GM13976 (cell line): ENCODE measurements around the gene C11orf58.

Experiments
- DNase-seq: peaks from one replicate; pipeline ENCODE4 v3.0.0; 2012; ENCODE audit warnings: low spot score
- in situ Hi-C: fragments of 300-500 bp; cut with MboI; formaldehyde crosslinking; loops from one replicate; pipeline ENCODE4 v1.12.0; 2022; ENCODE audit warnings: low sequenced_read_pairs, mixed read lengths, inconsistent platforms; ENCODE audit not compliant: unreplicated experiment
- TF ChIP-seq, protein P1 (sequence below): IDR thresholded peaks from 2 replicates; pipeline ENCODE4 v1.5.1; 2012; ENCODE audit warnings: borderline replicate concordance, mild to moderate bottlenecking; ENCODE audit not compliant: insufficient read depth; ENCODE audit errors: extremely low read depth, missing control alignments, control extremely low read depth

C11orf58 gene

DNA sequence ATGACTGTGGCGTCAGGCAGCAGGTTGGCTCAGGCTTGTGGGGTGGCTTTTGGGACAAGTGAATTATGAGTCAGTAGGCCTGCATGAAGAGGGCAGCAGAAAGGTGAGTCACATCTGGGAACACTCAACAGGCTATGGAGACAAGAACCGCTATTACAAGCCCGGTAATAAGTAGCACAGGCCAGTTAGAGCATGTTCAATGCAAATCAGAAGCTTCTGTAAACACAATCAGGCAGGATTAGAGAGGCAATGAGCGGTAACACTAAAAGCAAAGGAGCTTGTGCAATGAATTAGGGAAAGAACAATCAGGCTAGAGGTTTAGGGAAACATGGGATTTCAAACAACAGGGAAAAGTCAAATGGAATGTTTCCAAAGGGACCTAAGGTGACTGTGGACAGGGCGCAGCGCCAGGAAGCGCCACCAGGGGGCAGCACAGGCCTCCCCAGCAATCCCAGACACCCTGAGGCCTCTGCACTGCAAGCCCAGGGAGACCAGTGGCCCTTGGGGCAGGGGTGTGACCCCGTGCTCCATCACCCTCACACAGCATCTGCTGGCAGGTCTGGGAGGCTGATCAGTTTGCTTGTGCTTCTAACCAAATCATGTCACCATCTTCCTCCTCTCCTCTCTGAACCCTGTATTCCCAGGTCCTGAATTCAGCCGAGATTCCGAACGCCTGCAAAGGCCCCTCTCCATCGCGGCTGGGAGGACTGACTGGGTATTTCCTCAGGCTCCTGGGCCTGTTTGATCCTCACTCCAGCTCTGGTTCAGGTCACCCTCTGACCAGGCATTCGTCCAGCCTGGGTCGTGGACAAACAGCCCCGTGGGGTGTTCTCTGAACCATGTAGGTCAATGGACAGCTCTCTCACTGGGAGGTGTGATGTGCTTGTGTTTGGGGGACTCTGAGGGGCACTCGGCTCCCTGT lies 50.0 kb downstream of the C11orf58 start:
- peak; percentile 82 for DNase-seq
- TF ChIP-seq, protein P1, sequence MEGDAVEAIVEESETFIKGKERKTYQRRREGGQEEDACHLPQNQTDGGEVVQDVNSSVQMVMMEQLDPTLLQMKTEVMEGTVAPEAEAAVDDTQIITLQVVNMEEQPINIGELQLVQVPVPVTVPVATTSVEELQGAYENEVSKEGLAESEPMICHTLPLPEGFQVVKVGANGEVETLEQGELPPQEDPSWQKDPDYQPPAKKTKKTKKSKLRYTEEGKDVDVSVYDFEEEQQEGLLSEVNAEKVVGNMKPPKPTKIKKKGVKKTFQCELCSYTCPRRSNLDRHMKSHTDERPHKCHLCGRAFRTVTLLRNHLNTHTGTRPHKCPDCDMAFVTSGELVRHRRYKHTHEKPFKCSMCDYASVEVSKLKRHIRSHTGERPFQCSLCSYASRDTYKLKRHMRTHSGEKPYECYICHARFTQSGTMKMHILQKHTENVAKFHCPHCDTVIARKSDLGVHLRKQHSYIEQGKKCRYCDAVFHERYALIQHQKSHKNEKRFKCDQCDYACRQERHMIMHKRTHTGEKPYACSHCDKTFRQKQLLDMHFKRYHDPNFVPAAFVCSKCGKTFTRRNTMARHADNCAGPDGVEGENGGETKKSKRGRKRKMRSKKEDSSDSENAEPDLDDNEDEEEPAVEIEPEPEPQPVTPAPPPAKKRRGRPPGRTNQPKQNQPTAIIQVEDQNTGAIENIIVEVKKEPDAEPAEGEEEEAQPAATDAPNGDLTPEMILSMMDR = peak; percentile 94
- in situ Hi-C loops = loop anchor here (10.0 kb wide), 1 partner anchor 276 kb away; no protein-coding TSS in a partner anchor

DNA sequence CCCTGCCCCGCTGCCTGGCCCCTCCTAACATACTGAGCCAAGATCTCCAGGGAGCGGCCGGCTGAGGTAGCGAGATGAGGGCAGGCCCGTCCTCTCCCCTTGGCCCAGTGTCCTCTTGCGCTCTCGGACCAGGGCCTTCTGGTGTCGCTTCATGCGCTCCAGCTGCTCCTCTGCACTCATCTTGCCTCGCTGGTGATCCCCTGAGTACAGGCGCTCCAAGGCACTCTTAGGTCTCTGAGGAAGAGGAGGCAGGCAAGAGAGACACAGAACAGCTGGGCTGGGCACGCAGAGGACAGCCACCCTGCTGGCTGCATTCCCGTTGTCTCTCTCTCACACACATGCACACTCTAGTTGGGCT lies 50.6 kb downstream of the C11orf58 start:
- in situ Hi-C loops = loop anchor here (10.0 kb wide), 1 partner anchor 276 kb away; no protein-coding TSS in a partner anchor
- TF ChIP-seq, protein P1 = no peak
- no peak for DNase-seq

DNA sequence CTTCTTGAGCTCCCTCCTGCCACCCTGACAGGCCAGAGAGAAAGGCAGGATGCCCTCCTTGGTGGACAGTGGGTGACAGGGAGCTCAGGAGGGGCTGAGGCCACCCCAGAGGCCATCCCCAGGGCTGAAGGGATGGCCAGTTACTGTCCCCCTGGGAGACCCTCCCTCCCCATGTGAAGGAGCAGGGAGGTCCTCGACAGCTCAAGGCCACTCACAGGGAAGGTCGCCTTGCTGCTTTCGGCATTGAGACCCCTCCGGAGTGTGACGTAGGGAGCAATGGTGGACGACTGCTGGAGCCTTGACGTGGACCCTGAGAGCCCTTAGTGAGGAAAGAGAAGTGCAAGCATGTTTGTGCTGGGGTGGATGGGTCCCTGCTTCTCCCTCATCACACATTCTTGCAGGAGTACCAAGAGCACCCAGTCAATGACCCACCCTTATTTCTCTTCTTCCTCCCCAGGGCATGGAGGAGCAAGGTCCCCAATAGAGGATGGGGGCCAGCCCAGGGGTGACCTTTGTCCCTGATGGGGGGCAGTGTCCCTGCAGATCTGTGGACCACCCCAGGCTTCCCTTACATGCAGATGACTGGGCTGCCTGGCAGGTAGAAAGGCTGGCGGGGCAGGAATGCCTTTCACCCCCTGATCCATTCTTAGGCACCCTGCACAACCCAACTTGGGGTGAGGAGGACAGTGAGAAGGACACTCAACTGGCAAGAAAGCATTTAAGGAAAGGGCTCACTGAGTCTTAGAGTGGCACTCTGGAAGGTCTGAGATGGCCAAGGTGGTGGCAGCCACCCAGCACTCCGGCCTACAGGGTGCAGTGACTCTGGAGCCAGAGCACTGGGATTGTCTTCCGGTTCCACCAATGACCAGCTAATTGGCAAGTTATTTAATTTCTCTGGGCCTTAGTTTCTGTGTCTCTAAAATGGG lies 51.4 kb downstream of the C11orf58 start:
- in situ Hi-C loops = loop anchor here (10.0 kb wide), 1 partner anchor 275 kb away; no protein-coding TSS in a partner anchor
- no peak for DNase-seq
- TF ChIP-seq, protein P1 = no peak

DNA sequence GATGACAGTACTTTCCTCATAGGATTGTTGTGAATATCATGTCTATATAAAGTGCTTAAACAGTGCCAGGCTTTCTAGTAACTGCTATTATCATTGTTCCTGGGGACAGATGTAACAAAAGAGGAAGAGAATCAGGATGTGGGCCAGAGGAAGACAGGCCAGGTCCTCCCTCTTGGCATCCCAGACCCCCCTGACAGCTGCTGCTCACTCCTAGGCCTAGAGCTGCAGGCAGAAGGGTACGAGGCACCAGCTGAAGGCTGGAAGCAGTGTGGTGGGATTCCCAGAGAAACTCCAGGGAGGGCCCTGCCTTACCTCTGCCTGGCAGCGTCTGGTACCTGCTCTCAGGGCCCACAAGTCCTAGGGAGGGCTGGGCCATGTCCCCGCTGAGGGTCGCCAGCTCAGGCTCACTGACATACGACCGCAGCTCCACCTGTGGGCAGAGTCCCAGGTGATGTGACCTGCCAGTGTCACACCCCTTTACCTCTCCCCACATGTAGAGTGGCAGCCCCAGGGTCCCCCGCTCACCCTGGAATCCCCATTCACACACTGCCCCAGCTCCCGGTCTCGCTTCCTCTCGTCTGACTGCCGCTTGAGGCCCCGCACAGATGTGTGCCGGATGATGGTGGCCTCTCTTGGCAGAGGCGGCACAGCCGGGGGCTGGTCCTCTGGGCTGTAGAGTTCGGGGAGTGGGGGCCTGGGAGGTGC lies 52.2 kb downstream of the C11orf58 start:
- in situ Hi-C loops = no loop called here
- DNase-seq = no peak
- TF ChIP-seq, protein P1 = no peak

DNA sequence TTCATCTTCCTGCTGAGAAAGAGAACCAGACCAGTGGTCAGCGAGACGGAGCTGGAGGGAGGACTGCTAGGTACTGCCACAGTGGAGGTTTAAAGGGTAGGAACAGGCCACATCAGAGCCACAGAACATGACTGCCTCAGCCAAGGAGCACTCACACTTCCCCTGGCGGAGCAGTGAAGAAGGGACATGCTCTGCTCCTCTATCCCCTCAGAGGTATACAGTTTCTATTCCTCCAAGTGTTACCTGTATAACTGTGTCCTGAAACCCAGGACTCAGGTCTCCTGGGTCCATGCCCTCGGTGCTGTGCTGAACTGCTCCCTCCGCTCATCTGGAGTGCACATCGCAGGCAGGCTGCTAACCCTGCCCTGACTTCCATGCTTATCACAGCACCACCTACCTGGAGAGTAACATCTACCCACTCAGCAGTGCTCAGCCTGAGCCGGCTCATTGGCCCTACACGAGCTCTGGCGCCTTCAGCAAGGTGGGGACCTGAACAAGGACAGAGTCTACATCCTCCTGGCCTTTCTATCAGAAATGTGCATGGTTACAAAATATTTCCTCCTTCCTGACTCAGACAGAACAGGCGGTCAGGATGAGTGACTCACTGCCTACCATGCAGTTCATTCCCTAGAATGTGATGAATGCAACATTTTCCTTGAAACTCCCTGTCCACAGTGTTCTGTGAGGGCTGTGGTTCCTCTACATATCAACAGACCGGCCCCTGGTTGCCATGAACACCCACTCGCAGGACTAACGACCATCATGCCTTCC lies 52.9 kb downstream of the C11orf58 start:
- in situ Hi-C loops = no loop called here
- TF ChIP-seq, protein P1 = no peak
- DNase-seq = no peak
